NT2/D1 (cell line): ENCODE measurements around the gene IL20RA.

Source experiments
- YY1 ChIP-seq: IDR thresholded peaks from 2 replicates; pipeline ENCODE4 v1.6.1; 2011; ENCODE audit not compliant: insufficient read length, insufficient read depth
- ZNF274 ChIP-seq: IDR thresholded peaks from 2 replicates; pipeline ENCODE4 v1.6.1; 2011; ENCODE audit warnings: mild to moderate bottlenecking, low read depth, low read length

GRCh38 chr6:137008204-137008603 lies 36.6 kb downstream of the IL20RA start:
- no peak for TF ChIP-seq YY1
- no peak for TF ChIP-seq ZNF274
